HL-60 (cell line): Measurements from ENCODE around the gene TTC39A.

Source experiments
- CTCF ChIP-seq: IDR thresholded peaks from one replicate; pipeline ENCODE4 v1.5.1; 2011; ENCODE audit warnings: low read length, control low read depth, inconsistent platforms; ENCODE audit not compliant: insufficient read depth
- POLR2AphosphoS5 ChIP-seq: IDR thresholded peaks from 2 replicates; pipeline ENCODE4 v1.6.1; 2012; ENCODE audit warnings: low read depth

DNA sequence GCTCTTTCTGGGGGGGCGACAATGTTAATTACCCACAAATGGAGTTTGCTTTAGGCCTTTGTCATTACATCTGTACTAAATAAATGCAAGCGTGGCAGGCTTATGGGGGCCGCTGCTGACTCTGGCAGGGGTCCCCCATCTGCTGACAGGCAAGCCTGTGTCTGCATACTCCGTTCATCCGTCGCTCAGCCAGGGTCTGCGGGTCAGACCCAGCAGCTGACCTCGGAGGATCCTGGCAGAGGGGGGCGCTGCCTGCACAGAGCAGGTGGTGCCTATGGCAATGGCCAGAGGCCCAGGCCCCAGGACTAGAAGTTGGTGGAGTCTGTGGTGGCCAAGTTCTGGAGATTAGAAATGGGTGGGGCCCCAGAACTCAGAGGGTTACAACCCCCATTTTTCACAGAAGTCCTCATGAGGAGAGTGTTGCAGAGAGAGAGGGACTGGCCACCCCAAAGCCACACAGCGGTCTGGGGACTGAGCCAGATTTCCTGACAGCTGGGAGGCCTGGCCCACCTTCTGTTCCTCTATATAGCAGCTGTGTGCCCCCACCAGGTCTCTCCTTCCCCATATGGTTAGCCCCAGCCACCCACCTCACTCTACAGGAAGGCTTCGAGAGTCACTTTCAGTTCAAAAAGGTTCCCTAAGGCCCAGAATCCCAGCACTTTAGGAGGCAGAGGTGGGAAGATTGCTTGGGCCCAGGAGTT is 31.0 kb downstream of the TTC39A start:
- no peak for TF ChIP-seq POLR2AphosphoS5
- no peak for TF ChIP-seq CTCF
